ENCODE data around the gene EFCAB5. TPM values are rescaled to one million over a fixed set of nuclear protein-coding genes. Genes with fewer than 3 reads are reported as not detected.

EFCAB5 gene
- polyA plus RNA-seq, 1 donor (not counting 4 experiments of a cell fraction or from before 2014, with no cell fraction given), result 0.17 TPM

DNA sequence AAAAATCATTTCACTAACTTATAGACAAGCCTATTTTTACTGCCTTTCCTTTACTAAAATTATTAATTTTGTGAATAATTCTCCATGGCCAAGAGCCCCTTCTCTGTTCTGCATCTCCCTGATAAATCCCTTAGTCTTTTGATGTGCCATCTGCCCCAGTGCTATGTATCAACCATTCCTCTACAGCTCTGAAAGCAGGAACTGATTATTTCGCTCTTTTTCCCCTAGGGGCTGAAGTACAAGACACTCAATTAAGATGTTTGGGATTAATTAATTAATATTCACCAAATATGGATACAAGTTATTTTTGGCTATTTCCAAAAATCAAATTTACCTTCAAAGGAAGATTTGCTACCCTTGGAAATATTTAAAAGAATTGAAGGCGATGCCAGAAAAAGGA lies 38.0 kb upstream of the EFCAB5 start:
- TF ChIP-seq, protein P1, sequence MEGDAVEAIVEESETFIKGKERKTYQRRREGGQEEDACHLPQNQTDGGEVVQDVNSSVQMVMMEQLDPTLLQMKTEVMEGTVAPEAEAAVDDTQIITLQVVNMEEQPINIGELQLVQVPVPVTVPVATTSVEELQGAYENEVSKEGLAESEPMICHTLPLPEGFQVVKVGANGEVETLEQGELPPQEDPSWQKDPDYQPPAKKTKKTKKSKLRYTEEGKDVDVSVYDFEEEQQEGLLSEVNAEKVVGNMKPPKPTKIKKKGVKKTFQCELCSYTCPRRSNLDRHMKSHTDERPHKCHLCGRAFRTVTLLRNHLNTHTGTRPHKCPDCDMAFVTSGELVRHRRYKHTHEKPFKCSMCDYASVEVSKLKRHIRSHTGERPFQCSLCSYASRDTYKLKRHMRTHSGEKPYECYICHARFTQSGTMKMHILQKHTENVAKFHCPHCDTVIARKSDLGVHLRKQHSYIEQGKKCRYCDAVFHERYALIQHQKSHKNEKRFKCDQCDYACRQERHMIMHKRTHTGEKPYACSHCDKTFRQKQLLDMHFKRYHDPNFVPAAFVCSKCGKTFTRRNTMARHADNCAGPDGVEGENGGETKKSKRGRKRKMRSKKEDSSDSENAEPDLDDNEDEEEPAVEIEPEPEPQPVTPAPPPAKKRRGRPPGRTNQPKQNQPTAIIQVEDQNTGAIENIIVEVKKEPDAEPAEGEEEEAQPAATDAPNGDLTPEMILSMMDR (optimal IDR thresholded peaks at IDR 0.05 in 1 of 3, IDR thresholded peaks at IDR 0.05 in 1 of 3, conservative IDR thresholded peaks at IDR 0.05 in 1 of 3; ENCODE audit: extremely low read depth in 1 of 3, insufficient read depth in 2 of 3, low read length in 3 of 3), result no peak
- dilution Hi-C loops (cut with MboI; ENCODE audit: extremely low pct_ligation_motif_present, low sequenced_read_pairs), result no loop called here

DNA sequence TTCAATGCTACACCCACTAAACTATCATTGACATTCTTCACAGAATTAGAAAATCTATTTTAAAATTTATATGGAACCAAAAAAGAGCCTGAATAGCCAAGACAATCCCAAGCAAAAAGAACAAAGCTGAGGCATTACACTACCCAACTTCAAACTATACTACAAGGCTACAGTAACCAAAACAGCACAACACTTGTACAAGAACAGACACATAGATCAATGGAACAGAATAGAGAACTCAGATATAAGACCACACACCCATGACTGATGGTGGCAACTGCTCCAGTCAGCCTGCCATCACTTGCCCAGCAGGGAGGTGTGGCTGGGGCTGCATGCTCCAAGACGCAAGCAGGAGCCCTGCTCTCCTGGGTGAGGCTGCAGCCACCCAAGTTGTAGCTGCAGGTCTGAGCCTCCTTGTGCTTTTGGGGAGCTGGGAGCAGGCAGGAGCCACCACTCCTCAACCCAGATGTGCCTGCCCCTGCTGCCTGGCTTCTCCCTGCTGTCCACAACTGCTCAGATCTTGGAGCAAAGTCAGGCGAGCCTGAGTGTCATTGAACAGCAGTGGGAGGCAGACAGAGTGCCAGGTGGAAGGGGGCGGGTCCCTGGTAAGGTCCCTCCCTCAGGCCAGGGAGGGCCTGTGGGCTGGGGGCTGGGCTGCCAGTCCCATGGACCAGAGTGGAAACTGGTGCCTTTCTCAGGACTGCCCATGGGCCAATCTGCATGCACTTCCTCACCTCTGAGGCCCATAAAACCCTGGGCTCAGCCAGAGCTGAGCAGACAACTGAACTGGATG lies 36.2 kb upstream of the EFCAB5 start:
- no peak overlapping the region for H2AFZ ChIP-seq (ENCODE audit: control insufficient read depth, low read length)
- H3K4me3 ChIP-seq (ENCODE audit: control insufficient read depth in 2 of 3, extremely low read depth in 1 of 3, insufficient read depth in 2 of 3, low read depth in 1 of 3, low read length in 3 of 3), result no peak overlapping the region
- H4K20me1 ChIP-seq (ENCODE audit: control insufficient read depth, extremely low read depth, insufficient read depth, low read length), result no peaks in the 10 kb centered on the region
- H3K27me3 ChIP-seq (ENCODE audit: control insufficient read depth, extremely low read depth, insufficient read depth, low read length), result no peaks in the 10 kb centered on the region
- H3K9me3 ChIP-seq (ENCODE audit: control insufficient read depth, low read depth, low read length), result peaks cover 7% of the 10 kb centered on the region
- H3K9ac ChIP-seq (ENCODE audit: control insufficient read depth, extremely low read depth, insufficient read depth, low read length), result no peak overlapping the region
- H3K27ac ChIP-seq (ENCODE audit: control insufficient read depth, insufficient read depth, low read length), result no peak overlapping the region
- H3K9me1 ChIP-seq (ENCODE audit: control insufficient read depth, extremely low read depth, insufficient read depth, low read length), result no peaks in the 10 kb centered on the region
- peaks cover 5% of the 10 kb centered on the region for H3K4me1 ChIP-seq (ENCODE audit: control insufficient read depth, extremely low read depth, insufficient read depth, low read length)
- H3K36me3 ChIP-seq (ENCODE audit: control insufficient read depth in 2 of 2, extremely low read depth in 1 of 2, insufficient read depth in 2 of 2, low read length in 2 of 2), result no peaks in the 10 kb centered on the region
- peaks cover 82% of the 10 kb centered on the region for H3K79me2 ChIP-seq (ENCODE audit: control insufficient read depth, insufficient read depth, low read length)
- FAIRE-seq (no peak), DNase-seq (ENCODE audit: low read depth, low spot score) (no peak)
- dilution Hi-C loops (cut with MboI; ENCODE audit: extremely low pct_ligation_motif_present, low sequenced_read_pairs), result no loop called here
- no peak overlapping the region for H3K4me2 ChIP-seq (ENCODE audit: control insufficient read depth, extremely low read depth, insufficient read depth, low read depth, low read length)
- no peak for TF ChIP-seq EZH2 (IDR thresholded peaks at IDR 0.05; ENCODE audit: low read length)
- TF ChIP-seq, protein P1 (optimal IDR thresholded peaks at IDR 0.05 in 1 of 3, IDR thresholded peaks at IDR 0.05 in 1 of 3, conservative IDR thresholded peaks at IDR 0.05 in 1 of 3; ENCODE audit: extremely low read depth in 1 of 3, insufficient read depth in 2 of 3, low read length in 3 of 3), result no peak

More for the DNA sequence above, 38.0 kb upstream of the EFCAB5 start:
- Histone ChIP-seq H3K9me3 (ENCODE audit: control insufficient read depth, low read depth, low read length) (peaks cover 7% of the 10 kb centered on the region), H3K9me1 (ENCODE audit: control insufficient read depth, extremely low read depth, insufficient read depth, low read length) (no peaks in the 10 kb centered on the region), H3K4me1 (ENCODE audit: control insufficient read depth, extremely low read depth, insufficient read depth, low read length) (no peaks in the 10 kb centered on the region), H3K9ac (ENCODE audit: control insufficient read depth, extremely low read depth, insufficient read depth, low read length) (no peak overlapping the region), H4K20me1 (ENCODE audit: control insufficient read depth, extremely low read depth, insufficient read depth, low read length) (no peaks in the 10 kb centered on the region), H3K36me3 (ENCODE audit: control insufficient read depth in 2 of 2, extremely low read depth in 1 of 2, insufficient read depth in 2 of 2, low read length in 2 of 2) (no peaks in the 10 kb centered on the region), H3K79me2 (ENCODE audit: control insufficient read depth, insufficient read depth, low read length) (peaks cover 68% of the 10 kb centered on the region), H3K27me3 (ENCODE audit: control insufficient read depth, extremely low read depth, insufficient read depth, low read length) (no peaks in the 10 kb centered on the region), H3K4me3 (ENCODE audit: control insufficient read depth in 2 of 3, extremely low read depth in 1 of 3, insufficient read depth in 2 of 3, low read depth in 1 of 3, low read length in 3 of 3) (no peak overlapping the region), H3K27ac (ENCODE audit: control insufficient read depth, insufficient read depth, low read length) (no peak overlapping the region), H3K4me2 (ENCODE audit: control insufficient read depth, extremely low read depth, insufficient read depth, low read depth, low read length) (no peak overlapping the region), H2AFZ (ENCODE audit: control insufficient read depth, low read length) (no peak overlapping the region)
- FAIRE-seq (no peak), DNase-seq (ENCODE audit: low read depth, low spot score) (no peak)

Measured in keratinocyte (primary cell).